Suprapubic skin (tissue), 4 donors: ENCODE results near the gene WHAMM. TPM values are rescaled to one million over a fixed set of nuclear protein-coding genes. Genes with fewer than 3 reads are reported as not detected.

ENCODE experiments used
- DNase-seq, 2 donors: peaks; one replicate each; pipeline ENCODE4 v3.0.0-alpha.2; 2019; ENCODE audit warnings: low spot score in 2 of 2
- H3K27ac ChIP-seq: fragments of 200-600 bp; sonication (generic); one replicate; pipeline ENCODE4 v1.5.1; 2019
- H3K27me3 ChIP-seq: fragments of 200-600 bp; sonication (generic); one replicate; pipeline ENCODE4 v1.5.1; 2019
- H3K36me3 ChIP-seq: fragments of 200-600 bp; sonication (generic); one replicate; pipeline ENCODE4 v1.5.1; 2019
- H3K4me1 ChIP-seq: fragments of 200-600 bp; sonication (generic); one replicate; pipeline ENCODE4 v1.5.1; 2019
- H3K4me3 ChIP-seq: fragments of 200-600 bp; sonication (generic); one replicate; pipeline ENCODE4 v1.5.1; 2019; ENCODE audit warnings: mild to moderate bottlenecking
- H3K9me3 ChIP-seq: fragments of 200-600 bp; sonication (generic); one replicate; pipeline ENCODE4 v1.5.1; 2019
- EP300 ChIP-seq: sonication (generic); formaldehyde crosslinking; IDR thresholded peaks from one replicate; pipeline ENCODE4 v1.6.1; 2017; ENCODE audit warnings: antibody characterized with exemption
- POLR2A ChIP-seq, 2 donors: fragments of 450-650 bp; IDR thresholded peaks; one replicate each; pipeline ENCODE4 v1.6.1; 2017; ENCODE audit warnings: antibody characterized with exemption in 2 of 2, mild to moderate bottlenecking in 2 of 2, moderate library complexity in 2 of 2
- POLR2AphosphoS5 ChIP-seq, 3 donors: sonication (generic); formaldehyde crosslinking; IDR thresholded peaks; one replicate each; pipeline ENCODE4 v1.6.1; 2017; ENCODE audit warnings: antibody characterized with exemption in 3 of 3
- WGBS: methylation state at CpG from one replicate; pipeline ENCODE4 v1.1.5; 2018; 5-methylcytosine and 5-hydroxymethylcytosine counted together
- total RNA-seq, 4 donors: library from RNA; depleted of rRNA; stranded (reverse); fragments of >200 nt; gene quantifications; one replicate each; pipeline ENCODE4 v1.1.0, GENCODE V29; 2016
- TF ChIP-seq, protein P1 (sequence below), 2 donors: fragments of 200-600 bp in 1 of 2; fragments of 450-650 bp in 1 of 2; sonication (generic) in 1 of 2; IDR thresholded peaks; one replicate each; pipeline ENCODE4 v1.5.1; 2016 to 2019; ENCODE audit warnings: antibody characterized with exemption in 2 of 2, mild to moderate bottlenecking in 1 of 2, moderate library complexity in 1 of 2

WHAMM gene
- total RNA-seq, 4 donors from 2014 or later, result 8.1 to 15.9 (median 10.4) TPM

GRCh38 chr15:82882273-82882928 lies 73.0 kb downstream of the WHAMM start:
- WGBS, result 57% methylated on average over 3 of the region's 5 CpGs
- Histone ChIP-seq H3K9me3 (no peaks in the 10 kb centered on the region), H3K27me3 (no peaks in the 10 kb centered on the region), H3K4me1 (no peaks in the 10 kb centered on the region), H3K4me3 (no peak overlapping the region), H3K27ac (no peak overlapping the region), H3K36me3 (no peaks in the 10 kb centered on the region)
- TF ChIP-seq, protein P1, sequence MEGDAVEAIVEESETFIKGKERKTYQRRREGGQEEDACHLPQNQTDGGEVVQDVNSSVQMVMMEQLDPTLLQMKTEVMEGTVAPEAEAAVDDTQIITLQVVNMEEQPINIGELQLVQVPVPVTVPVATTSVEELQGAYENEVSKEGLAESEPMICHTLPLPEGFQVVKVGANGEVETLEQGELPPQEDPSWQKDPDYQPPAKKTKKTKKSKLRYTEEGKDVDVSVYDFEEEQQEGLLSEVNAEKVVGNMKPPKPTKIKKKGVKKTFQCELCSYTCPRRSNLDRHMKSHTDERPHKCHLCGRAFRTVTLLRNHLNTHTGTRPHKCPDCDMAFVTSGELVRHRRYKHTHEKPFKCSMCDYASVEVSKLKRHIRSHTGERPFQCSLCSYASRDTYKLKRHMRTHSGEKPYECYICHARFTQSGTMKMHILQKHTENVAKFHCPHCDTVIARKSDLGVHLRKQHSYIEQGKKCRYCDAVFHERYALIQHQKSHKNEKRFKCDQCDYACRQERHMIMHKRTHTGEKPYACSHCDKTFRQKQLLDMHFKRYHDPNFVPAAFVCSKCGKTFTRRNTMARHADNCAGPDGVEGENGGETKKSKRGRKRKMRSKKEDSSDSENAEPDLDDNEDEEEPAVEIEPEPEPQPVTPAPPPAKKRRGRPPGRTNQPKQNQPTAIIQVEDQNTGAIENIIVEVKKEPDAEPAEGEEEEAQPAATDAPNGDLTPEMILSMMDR (IDR thresholded peaks at IDR 0.05), result no peak
- TF ChIP-seq POLR2AphosphoS5 (IDR thresholded peaks at IDR 0.05), result no peak
- no peak for TF ChIP-seq EP300
- TF ChIP-seq POLR2A (IDR thresholded peaks at IDR 0.05), result no peak
- no peak for DNase-seq

Other genes with a start within 250 kb of the WHAMM start
- 1 to 10 TPM in 3 of 4 donors, under 1 TPM in 1; 0.97 to 5.2 (median 2.5) TPM for gene CPEB1, start 162.3 kb upstream of the WHAMM start, total RNA-seq
- 1 to 10 TPM; 1.4 to 4.4 (median 2.8) TPM for gene AP3B2, start 99.8 kb upstream of the WHAMM start, total RNA-seq
- gene FSD2, start 3.6 kb upstream of the WHAMM start, total RNA-seq, result under 1 TPM in 1 of 4 donors, not detected in 3; 0.40 TPM
- 100 to 1,000 TPM in 2 of 4 donors, 10 to 100 TPM in 2; 81.4 to 120 (median 99.2) TPM for gene HOMER2, start 143.1 kb downstream of the WHAMM start, total RNA-seq
- gene RAMAC, start 176.6 kb downstream of the WHAMM start, total RNA-seq, result 10 to 100 TPM; 15.9 to 37.0 (median 22.1) TPM
- 10 to 100 TPM; 18.7 to 37.2 (median 22.9) TPM for gene C15orf40, start 202.0 kb downstream of the WHAMM start, total RNA-seq